IPS DF 6.9 (cell line): Measurements from ENCODE around the gene DTX1.
A peak's percentile ranks its signal among the peaks of the same experiment; 100 is the strongest.

Experiments used
- DNase-seq: peaks from one replicate; pipeline ENCODE4 v3.0.0-alpha.2; 2013; ENCODE audit warnings: low read depth, low spot score
- H3K27ac ChIP-seq: one replicate; pipeline ENCODE4 v1.5.1; 2013; ENCODE audit warnings: low read length, control low read depth
- H3K27me3 ChIP-seq: 2 replicates; pipeline ENCODE4 v1.6.1; 2013; ENCODE audit warnings: mild to moderate bottlenecking, low read length; ENCODE audit not compliant: control insufficient read depth, insufficient read depth
- H3K36me3 ChIP-seq: 2 replicates; pipeline ENCODE4 v1.6.1; 2013; ENCODE audit warnings: low read length; ENCODE audit not compliant: control insufficient read depth, insufficient read depth
- H3K4me1 ChIP-seq: 2 replicates; pipeline ENCODE4 v1.6.1; 2013; ENCODE audit warnings: low read length; ENCODE audit not compliant: control insufficient read depth, insufficient read depth
- H3K4me3 ChIP-seq: 2 replicates; pipeline ENCODE4 v1.5.1; 2013; ENCODE audit warnings: mild to moderate bottlenecking, low read length
- H3K9me3 ChIP-seq: 2 replicates; pipeline ENCODE4 v1.6.1; 2013; ENCODE audit warnings: low read length, inconsistent platforms; ENCODE audit not compliant: control insufficient read depth, insufficient read depth
- WGBS: extraction: QIAGEN DNeasy Blood & Tissue Kit; methylation state at CpG from one replicate; pipeline ENCODE4 v1.1.7; 2013; ENCODE audit warnings: mixed read lengths, missing lambda C conversion rate; ENCODE audit not compliant: insufficient read length, insufficient coverage; 5-methylcytosine and 5-hydroxymethylcytosine counted together

DTX1 gene

DNA sequence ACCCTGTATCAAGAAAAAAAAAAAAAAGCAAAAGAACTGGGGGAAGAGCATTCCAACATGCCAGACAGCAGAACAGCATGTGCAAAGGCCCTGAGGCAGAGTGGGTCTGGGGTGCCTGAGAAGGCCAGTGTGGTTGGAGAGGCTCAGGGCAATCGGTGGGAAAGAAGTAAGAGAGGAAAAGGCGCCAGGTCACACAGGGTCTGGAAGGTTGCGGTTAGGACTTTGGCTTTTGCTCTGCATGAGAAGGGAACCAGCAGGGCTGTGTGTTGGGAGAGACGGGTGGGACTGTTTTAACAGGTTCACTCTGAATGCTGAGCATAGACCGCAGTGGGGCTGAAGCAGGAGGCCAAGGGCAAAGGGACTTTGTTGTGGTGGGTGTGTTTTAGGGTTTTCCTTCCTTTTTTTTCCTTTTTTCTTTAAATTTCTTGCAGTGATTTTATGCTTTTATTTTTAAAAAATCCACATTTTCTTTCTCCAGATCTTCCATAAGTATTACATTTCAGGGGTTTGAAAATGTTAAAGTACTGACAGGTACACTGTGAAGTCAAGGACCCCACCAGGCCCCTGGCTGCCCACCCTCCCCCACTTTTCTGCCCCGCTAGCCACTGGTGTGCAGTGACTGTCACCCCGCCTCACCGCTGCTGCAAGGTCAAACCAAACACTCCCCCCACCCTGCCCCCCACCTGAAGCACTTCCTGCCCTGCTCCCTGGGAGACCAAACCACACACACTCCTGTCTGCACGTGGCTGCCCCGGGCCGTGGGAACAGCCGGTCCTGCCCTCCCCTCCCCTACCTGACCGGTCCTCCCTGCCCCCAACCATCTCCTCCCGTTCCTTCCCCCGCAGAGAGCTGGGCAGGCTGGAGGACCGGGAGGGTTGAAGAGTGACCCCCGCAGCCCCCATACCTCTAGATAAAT lies 30.0 kb downstream of the DTX1 start:
- DNase-seq, result no peak
- Histone ChIP-seq H3K27ac (no peak overlapping the region), H3K9me3 (no peaks in the 10 kb centered on the region), H3K27me3 (no peaks in the 10 kb centered on the region), H3K4me3 (no peak overlapping the region), H3K4me1 (peaks cover 3% of the 10 kb centered on the region; the same call in 1 of the 2 replicates), H3K36me3 (no peaks in the 10 kb centered on the region)
- WGBS, result no CpG with 5 or more reads among the region's 17 CpGs

- peaks cover 3% of the 10 kb centered on the region; the same call in 1 of the 2 replicates for H3K4me1 ChIP-seq
- DNase-seq, result no peak
- H3K27me3 ChIP-seq, result no peaks in the 10 kb centered on the region
- H3K4me3 ChIP-seq, result no peak overlapping the region
- no peaks in the 10 kb centered on the region for H3K9me3 ChIP-seq
- no CpG with 5 or more reads among the region's 5 CpGs for WGBS
- H3K36me3 ChIP-seq, result no peaks in the 10 kb centered on the region
- no peak overlapping the region for H3K27ac ChIP-seq
These were observed 30.7 kb downstream of the DTX1 start for GRCh38 chr12:113087193-113087592.

GRCh38 chr12:113088037-113088436 lies 31.5 kb downstream of the DTX1 start:
- Histone ChIP-seq H3K4me3 (no peak overlapping the region), H3K36me3 (no peaks in the 10 kb centered on the region), H3K9me3 (no peaks in the 10 kb centered on the region), H3K4me1 (peaks cover 3% of the 10 kb centered on the region; the same call in 1 of the 2 replicates), H3K27me3 (no peaks in the 10 kb centered on the region), H3K27ac (no peak overlapping the region)
- no CpG with 5 or more reads among the region's 3 CpGs for WGBS
- no peak for DNase-seq

GRCh38 chr12:113088971-113089756 lies 32.6 kb downstream of the DTX1 start:
- WGBS, result no CpG with 5 or more reads among the region's 13 CpGs
- Histone ChIP-seq H3K4me3 (no peak overlapping the region), H3K9me3 (no peaks in the 10 kb centered on the region), H3K36me3 (no peaks in the 10 kb centered on the region), H3K27me3 (no peaks in the 10 kb centered on the region), H3K4me1 (peaks cover 3% of the 10 kb centered on the region; the same call in 1 of the 2 replicates), H3K27ac (no peak overlapping the region)
- DNase-seq, result no peak

DNA sequence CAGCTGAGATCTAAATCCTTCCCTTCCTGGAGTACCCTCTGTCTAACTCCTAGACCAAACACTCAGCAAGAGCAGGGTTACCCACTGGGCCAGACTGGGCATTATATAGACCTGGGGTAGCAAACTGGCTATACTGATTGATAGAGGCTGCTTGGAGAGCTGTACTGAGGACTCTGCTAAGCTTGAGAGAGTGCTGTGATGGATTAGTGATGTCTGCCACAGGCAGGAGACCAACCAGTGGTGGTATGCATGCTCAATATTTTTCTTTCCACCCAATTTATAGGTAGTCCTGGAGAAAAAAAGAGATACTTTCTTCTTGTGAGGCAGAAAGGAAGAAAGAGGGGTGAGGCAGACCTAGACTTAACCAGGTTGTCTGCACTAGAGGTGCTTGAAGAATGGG lies 33.3 kb downstream of the DTX1 start:
- H3K36me3 ChIP-seq, result no peaks in the 10 kb centered on the region
- H3K4me1 ChIP-seq, result peaks cover 3% of the 10 kb centered on the region; the same call in 1 of the 2 replicates
- no peak for DNase-seq
- no peaks in the 10 kb centered on the region for H3K27me3 ChIP-seq
- H3K4me3 ChIP-seq, result no peak overlapping the region
- H3K27ac ChIP-seq, result no peak overlapping the region
- H3K9me3 ChIP-seq, result no peaks in the 10 kb centered on the region

DNA sequence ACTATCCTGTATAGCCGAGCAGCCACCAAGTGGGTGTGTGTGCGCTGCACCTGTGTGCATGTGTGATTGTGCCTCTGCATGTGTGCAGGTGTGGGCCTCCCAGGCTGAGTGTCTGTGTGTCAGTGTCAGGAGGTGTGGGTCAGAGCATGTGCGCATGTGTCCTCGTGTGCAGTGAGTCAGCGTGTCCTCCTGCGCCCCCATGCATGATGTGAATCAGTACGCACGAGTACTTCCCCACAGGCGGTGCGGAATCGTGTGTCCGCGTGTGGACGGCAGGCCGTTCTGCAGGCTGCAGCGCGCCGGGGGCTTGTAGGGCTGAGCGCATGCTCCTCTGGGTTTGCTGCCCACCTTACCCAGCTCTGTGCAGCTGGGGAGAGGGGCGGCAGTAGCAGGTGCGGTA lies 34.2 kb downstream of the DTX1 start:
- H3K36me3 ChIP-seq, result no peaks in the 10 kb centered on the region
- no CpG with 5 or more reads among the region's 21 CpGs for WGBS
- no peaks in the 10 kb centered on the region for H3K27me3 ChIP-seq
- no peak overlapping the region for H3K27ac ChIP-seq
- no peak for DNase-seq
- H3K4me3 ChIP-seq, result no peak overlapping the region
- H3K9me3 ChIP-seq, result no peaks in the 10 kb centered on the region
- peaks cover 3% of the 10 kb centered on the region; the same call in 1 of the 2 replicates for H3K4me1 ChIP-seq

DNA sequence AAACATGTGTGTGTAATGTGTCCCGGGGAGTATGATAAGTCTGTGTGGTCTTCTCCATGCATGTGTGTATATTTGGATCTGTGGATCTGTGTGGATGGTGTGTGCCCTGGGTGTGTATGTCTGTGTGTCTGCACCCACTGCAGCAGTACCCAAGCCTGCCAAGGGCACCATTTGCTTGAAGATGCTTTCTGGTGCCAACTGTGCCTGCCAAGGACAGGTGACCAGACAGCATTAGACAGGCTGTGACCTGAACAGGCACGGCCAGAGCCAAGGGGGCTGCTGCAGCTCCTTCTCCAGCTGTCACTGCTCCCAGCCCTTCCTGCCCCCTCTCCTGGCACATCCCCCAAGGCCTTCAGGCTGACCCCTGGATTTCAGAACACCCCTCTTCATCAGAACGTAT lies 35.0 kb downstream of the DTX1 start:
- Histone ChIP-seq H3K27ac (no peak overlapping the region), H3K9me3 (no peaks in the 10 kb centered on the region), H3K27me3 (no peaks in the 10 kb centered on the region), H3K4me3 (no peak overlapping the region), H3K36me3 (no peaks in the 10 kb centered on the region), H3K4me1 (peaks cover 3% of the 10 kb centered on the region; the same call in 1 of the 2 replicates)
- DNase-seq, result no peak
- WGBS, result no CpG with 5 or more reads among the region's 3 CpGs

GRCh38 chr12:113092607-113093408 lies 36.3 kb downstream of the DTX1 start:
- H3K27ac ChIP-seq, result no peak overlapping the region
- no peaks in the 10 kb centered on the region for H3K9me3 ChIP-seq
- H3K4me3 ChIP-seq, result peak overlapping the region; percentile 33; the same call in 1 of the 2 replicates
- no peaks in the 10 kb centered on the region for H3K27me3 ChIP-seq
- DNase-seq, result no peak
- no peaks in the 10 kb centered on the region for H3K36me3 ChIP-seq
- no peaks in the 10 kb centered on the region; the same call in 1 of the 2 replicates for H3K4me1 ChIP-seq
- no CpG with 5 or more reads among the region's 31 CpGs for WGBS

- Histone ChIP-seq H3K27ac (no peak overlapping the region), H3K36me3 (no peaks in the 10 kb centered on the region), H3K27me3 (no peaks in the 10 kb centered on the region), H3K4me1 (no peaks in the 10 kb centered on the region; the same call in 1 of the 2 replicates), H3K9me3 (no peaks in the 10 kb centered on the region), H3K4me3 (peak overlapping the region; percentile 33; the same call in 1 of the 2 replicates)
- DNase-seq, result no peak
- WGBS, result no CpG with 5 or more reads among the region's 32 CpGs
These were observed 37.0 kb downstream of the DTX1 start for GRCh38 chr12:113093409-113094101.
